HG02759 (cell line): Measurements from ENCODE around the gene EYS.

Experiments
- ATAC-seq: cut with Tn5 transposase; IDR thresholded peaks from one replicate; pipeline ENCODE4 v1.9.1; 2021; ENCODE audit warnings: mild to moderate bottlenecking, moderate library complexity; ENCODE audit not compliant: unreplicated experiment

The EYS gene

GRCh38 chr6:64750910-64751309 is 956.1 kb downstream of the EYS start:
- ATAC-seq, result no peak

GRCh38 chr6:64737418-64737817 is 969.6 kb downstream of the EYS start:
- ATAC-seq, result no peak

- no peak for ATAC-seq
Observed at GRCh38 chr6:64736421-64736950, 970.5 kb downstream of the EYS start.

GRCh38 chr6:64733433-64733832 is 973.6 kb downstream of the EYS start:
- no peak for ATAC-seq

- ATAC-seq, result no peak
Observed at GRCh38 chr6:64732888-64733287, 974.1 kb downstream of the EYS start.

GRCh38 chr6:64729522-64729921 is 977.5 kb downstream of the EYS start:
- no peak for ATAC-seq

- no peak for ATAC-seq
Observed at GRCh38 chr6:64727075-64727474, 980.0 kb downstream of the EYS start.

GRCh38 chr6:64724091-64724490 is 982.9 kb downstream of the EYS start:
- no peak for ATAC-seq

- ATAC-seq, result no peak
Observed at GRCh38 chr6:64723327-64724058, 983.5 kb downstream of the EYS start.

- ATAC-seq, result no peak
Observed at GRCh38 chr6:64721865-64722264, 985.2 kb downstream of the EYS start.

GRCh38 chr6:64717281-64717680 is 989.7 kb downstream of the EYS start:
- ATAC-seq, result no peak

GRCh38 chr6:64715624-64716023 is 991.4 kb downstream of the EYS start:
- no peak for ATAC-seq

GRCh38 chr6:64714073-64714472 is 993.0 kb downstream of the EYS start:
- ATAC-seq, result no peak

GRCh38 chr6:64713175-64713574 is 993.9 kb downstream of the EYS start:
- ATAC-seq, result no peak

- no peak for ATAC-seq
Observed at GRCh38 chr6:64712606-64713005, 994.4 kb downstream of the EYS start.

- ATAC-seq, result no peak
Observed at GRCh38 chr6:64703922-64704321, 1003.1 kb downstream of the EYS start.

- no peak for ATAC-seq
Observed at GRCh38 chr6:64696053-64696452, 1011.0 kb downstream of the EYS start.

- ATAC-seq, result no peak
Observed at GRCh38 chr6:64694356-64694755, 1012.7 kb downstream of the EYS start.

GRCh38 chr6:64691064-64691463 is 1016.0 kb downstream of the EYS start:
- ATAC-seq, result no peak

- no peak for ATAC-seq
Observed at GRCh38 chr6:64685401-64685800, 1021.6 kb downstream of the EYS start.

- ATAC-seq, result no peak
Observed at GRCh38 chr6:64683682-64684081, 1023.3 kb downstream of the EYS start.

- ATAC-seq, result no peak
Observed at GRCh38 chr6:64681416-64682160, 1025.4 kb downstream of the EYS start.
